SK-N-SH (cell line): ENCODE results near the gene HTT. TPM values are rescaled to one million over a fixed set of nuclear protein-coding genes. Genes with fewer than 3 reads are reported as not detected.
A peak's percentile ranks its signal among the peaks of the same experiment; 100 is the strongest.

ENCODE experiments used
- CTCF ChIA-PET: fragments of 300-600, 350-600 bp; formaldehyde crosslinking; extraction: SDS; loops from one replicate; lab custom pipeline; 2021; lab: Yijun Ruan, JAX
- POLR2A ChIA-PET: fragments of 350-600 bp; sonication (Branson Sonifier 250); formaldehyde crosslinking; extraction: SDS; loops from one replicate; lab custom pipeline; 2020; ENCODE audit warnings: antibody characterized with exemption, inconsistent platforms; lab: Yijun Ruan, JAX
- DNase-seq: peaks from one replicate; pipeline ENCODE4 v3.0.0; 2012
- H2AFZ ChIP-seq: fragments of 200-600 bp; sonication (generic); 2 replicates; pipeline ENCODE4 v1.8.1; 2016; ENCODE audit warnings: antibody characterized with exemption, mild to moderate bottlenecking, low read depth
- H3F3A ChIP-seq: fragments of 200-600 bp; sonication (generic); replicated peaks from 2 replicates; pipeline ENCODE3; 2016; ENCODE audit warnings: antibody characterized with exemption, mild to moderate bottlenecking; ENCODE audit not compliant: insufficient read depth
- H3K27ac ChIP-seq, 2 experiments: fragments of 200-500 bp in 1 of 2; fragments of 200-600 bp in 1 of 2; sonication (Bioruptor generic) in 1 of 2; sonication (generic), shearing (Covaris generic) in 1 of 2; 2 replicates each; pipeline versions ENCODE4 v1.5.1 to v1.6.1; 2014 to 2016; ENCODE audit warnings: low read depth in 2 of 2, inconsistent platforms in 1 of 2, low read length in 1 of 2, mild to moderate bottlenecking in 1 of 2, mixed read lengths in 1 of 2
- H3K27me3 ChIP-seq: fragments of 200-600 bp; sonication (generic), shearing (Covaris generic); 2 replicates; pipeline ENCODE4 v1.6.1; 2016; ENCODE audit warnings: mixed run types; ENCODE audit not compliant: insufficient read depth
- H3K36me3 ChIP-seq, 2 experiments: fragments of 200-500 bp in 1 of 2; fragments of 200-600 bp in 1 of 2; sonication (Bioruptor generic) in 1 of 2; sonication (generic) in 1 of 2; replicated peaks in 1 of 2; 2 replicates each; pipeline versions ENCODE3 to v1.5.1; 2014 to 2016; ENCODE audit warnings: low read length in 1 of 2, mild to moderate bottlenecking in 1 of 2; ENCODE audit not compliant: insufficient read depth in 2 of 2, control insufficient read depth in 1 of 2
- H3K4me1 ChIP-seq, 2 experiments: fragments of 200-500 bp in 1 of 2; fragments of 200-600 bp in 1 of 2; sonication (Bioruptor generic) in 1 of 2; sonication (generic), shearing (Covaris generic) in 1 of 2; 2 replicates each; pipeline versions ENCODE4 v1.5.1 to v1.6.1; 2014 to 2016; ENCODE audit warnings: low read depth in 1 of 2, low read length in 1 of 2, mixed run types in 1 of 2; ENCODE audit not compliant: insufficient read depth in 2 of 2, control insufficient read depth in 1 of 2
- H3K4me2 ChIP-seq: fragments of 200-600 bp; sonication (generic), shearing (Covaris generic); 2 replicates; pipeline ENCODE4 v1.6.1; 2017; ENCODE audit warnings: mixed run types
- H3K4me3 ChIP-seq, 2 experiments: fragments of 200-500 bp in 1 of 2; fragments of 200-600 bp in 1 of 2; sonication (Bioruptor generic) in 1 of 2; sonication (generic), shearing (Covaris generic) in 1 of 2; 2 replicates each; pipeline versions ENCODE4 v1.5.1 to v1.8.1; 2014 to 2016; ENCODE audit warnings: low read depth in 2 of 2, inconsistent platforms in 1 of 2, low read length in 1 of 2, mild to moderate bottlenecking in 1 of 2, mixed read lengths in 1 of 2, moderate library complexity in 1 of 2
- H3K79me2 ChIP-seq: fragments of 200-600 bp; sonication (generic); 2 replicates; pipeline ENCODE4 v1.8.1; 2017; ENCODE audit warnings: mild to moderate bottlenecking; ENCODE audit not compliant: insufficient read depth
- H3K9ac ChIP-seq: fragments of 200-600 bp; sonication (generic); 2 replicates; pipeline ENCODE4 v1.6.1; 2017; ENCODE audit warnings: mixed run types
- H3K9me2 ChIP-seq: fragments of 200-600 bp; sonication (generic); 2 replicates; pipeline ENCODE4 v1.6.1; 2017; ENCODE audit warnings: mixed run types
- H3K9me3 ChIP-seq: fragments of 200-600 bp; sonication (generic); 2 replicates; pipeline ENCODE4 v1.6.1; 2017; ENCODE audit warnings: mixed run types, mild to moderate bottlenecking, moderate library complexity
- H4K20me1 ChIP-seq: fragments of 200-600 bp; sonication (generic); 2 replicates; pipeline ENCODE4 v1.6.1; 2017; ENCODE audit warnings: mild to moderate bottlenecking, mixed run types; ENCODE audit not compliant: insufficient read depth
- CHD2 ChIP-seq: fragments of 150-350 bp; IDR thresholded peaks from 2 replicates; pipeline ENCODE4 v1.6.1; 2018; ENCODE audit warnings: low read length; ENCODE audit not compliant: partially characterized antibody
- EP300 ChIP-seq, 2 experiments: IDR thresholded peaks; 2 replicates each; pipeline versions ENCODE4 v1.4.0 to v1.6.1; 2012; ENCODE audit warnings: borderline replicate concordance in 1 of 2, low read depth in 1 of 2, low read length in 1 of 2
- FOSL2 ChIP-seq: IDR thresholded peaks from 2 replicates; pipeline ENCODE4 v1.4.0; 2012; ENCODE audit warnings: low read depth, mild to moderate bottlenecking, moderate library complexity, borderline replicate concordance
- GABPA ChIP-seq: IDR thresholded peaks from 2 replicates; pipeline ENCODE4 v1.4.0; 2012; ENCODE audit warnings: low read depth, mild to moderate bottlenecking
- MEF2A ChIP-seq: IDR thresholded peaks from 2 replicates; pipeline ENCODE4 v1.4.0; 2012; ENCODE audit warnings: low read depth, borderline replicate concordance
- RAD21 ChIP-seq: IDR thresholded peaks from 2 replicates; pipeline ENCODE4 v1.6.1; 2012; ENCODE audit warnings: mild to moderate bottlenecking, low read length
- RFX5 ChIP-seq: IDR thresholded peaks from 2 replicates; pipeline ENCODE4 v1.6.1; 2012; ENCODE audit warnings: mild to moderate bottlenecking, improper control_type of control experiment, low read length
- WGBS: methylation state at CpG from one replicate; pipeline ENCODE4 v1.1.6; 2017; ENCODE audit warnings: low lambda C conversion rate; 5-methylcytosine and 5-hydroxymethylcytosine counted together
- polyA plus RNA-seq, 3 experiments: library from polyadenylated mRNA; depleted of rRNA; stranded (reverse); fragments of >200 nt; gene quantifications; 2 replicates each; pipeline ENCODE4 v1.2.3, GENCODE V29; 2012
- TF ChIP-seq, protein P1 (sequence below): fragments of 200-600 bp; sonication (generic); IDR thresholded peaks from 2 replicates; pipeline ENCODE4 v1.6.1; 2017; ENCODE audit warnings: antibody characterized with exemption, mild to moderate bottlenecking, moderate library complexity
- TF ChIP-seq, protein P2 (sequence below): fragments of 150-350 bp; IDR thresholded peaks from 2 replicates; pipeline ENCODE4 v1.6.1; 2016; ENCODE audit warnings: mild to moderate bottlenecking, low read depth, low read length

The HTT gene
- polyA plus RNA-seq, 1 of the 3 experiments (the other 2 are of a cell fraction): 11.3 TPM

DNA sequence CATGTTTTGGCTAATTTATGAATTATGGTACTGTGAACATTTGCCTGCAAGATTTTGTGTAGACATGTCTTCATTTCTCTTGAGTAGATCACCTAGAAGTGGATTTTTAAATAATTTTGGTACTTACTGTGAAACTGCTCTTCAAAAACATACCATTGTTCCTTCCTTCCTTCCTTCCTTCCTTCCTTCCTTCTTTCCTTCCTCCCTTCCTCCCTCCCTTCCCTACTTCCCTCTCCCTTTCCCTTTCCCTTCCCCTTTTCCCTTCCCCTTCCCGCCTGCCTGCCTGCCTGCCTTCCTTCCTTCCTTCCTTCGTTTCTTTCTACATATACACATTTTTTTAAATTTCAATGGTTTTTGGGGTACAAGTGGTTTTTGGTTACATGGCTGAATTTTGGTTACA is 63.4 kb downstream of the HTT start (continued):
- no peak for TF ChIP-seq MEF2A
- TF ChIP-seq, protein P1, sequence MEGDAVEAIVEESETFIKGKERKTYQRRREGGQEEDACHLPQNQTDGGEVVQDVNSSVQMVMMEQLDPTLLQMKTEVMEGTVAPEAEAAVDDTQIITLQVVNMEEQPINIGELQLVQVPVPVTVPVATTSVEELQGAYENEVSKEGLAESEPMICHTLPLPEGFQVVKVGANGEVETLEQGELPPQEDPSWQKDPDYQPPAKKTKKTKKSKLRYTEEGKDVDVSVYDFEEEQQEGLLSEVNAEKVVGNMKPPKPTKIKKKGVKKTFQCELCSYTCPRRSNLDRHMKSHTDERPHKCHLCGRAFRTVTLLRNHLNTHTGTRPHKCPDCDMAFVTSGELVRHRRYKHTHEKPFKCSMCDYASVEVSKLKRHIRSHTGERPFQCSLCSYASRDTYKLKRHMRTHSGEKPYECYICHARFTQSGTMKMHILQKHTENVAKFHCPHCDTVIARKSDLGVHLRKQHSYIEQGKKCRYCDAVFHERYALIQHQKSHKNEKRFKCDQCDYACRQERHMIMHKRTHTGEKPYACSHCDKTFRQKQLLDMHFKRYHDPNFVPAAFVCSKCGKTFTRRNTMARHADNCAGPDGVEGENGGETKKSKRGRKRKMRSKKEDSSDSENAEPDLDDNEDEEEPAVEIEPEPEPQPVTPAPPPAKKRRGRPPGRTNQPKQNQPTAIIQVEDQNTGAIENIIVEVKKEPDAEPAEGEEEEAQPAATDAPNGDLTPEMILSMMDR: no peak
- no peak for TF ChIP-seq CHD2
- no peak for TF ChIP-seq EP300 (IDR thresholded peaks at IDR 0.05; ENCODE audit: borderline replicate concordance in 1 of 2, low read depth in 1 of 2, low read length in 1 of 2)
- TF ChIP-seq, protein P2, sequence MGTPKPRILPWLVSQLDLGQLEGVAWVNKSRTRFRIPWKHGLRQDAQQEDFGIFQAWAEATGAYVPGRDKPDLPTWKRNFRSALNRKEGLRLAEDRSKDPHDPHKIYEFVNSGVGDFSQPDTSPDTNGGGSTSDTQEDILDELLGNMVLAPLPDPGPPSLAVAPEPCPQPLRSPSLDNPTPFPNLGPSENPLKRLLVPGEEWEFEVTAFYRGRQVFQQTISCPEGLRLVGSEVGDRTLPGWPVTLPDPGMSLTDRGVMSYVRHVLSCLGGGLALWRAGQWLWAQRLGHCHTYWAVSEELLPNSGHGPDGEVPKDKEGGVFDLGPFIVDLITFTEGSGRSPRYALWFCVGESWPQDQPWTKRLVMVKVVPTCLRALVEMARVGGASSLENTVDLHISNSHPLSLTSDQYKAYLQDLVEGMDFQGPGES: no peak
- no peak for TF ChIP-seq GABPA
- TF ChIP-seq, all 33 proteins: peak for 0

DNA sequence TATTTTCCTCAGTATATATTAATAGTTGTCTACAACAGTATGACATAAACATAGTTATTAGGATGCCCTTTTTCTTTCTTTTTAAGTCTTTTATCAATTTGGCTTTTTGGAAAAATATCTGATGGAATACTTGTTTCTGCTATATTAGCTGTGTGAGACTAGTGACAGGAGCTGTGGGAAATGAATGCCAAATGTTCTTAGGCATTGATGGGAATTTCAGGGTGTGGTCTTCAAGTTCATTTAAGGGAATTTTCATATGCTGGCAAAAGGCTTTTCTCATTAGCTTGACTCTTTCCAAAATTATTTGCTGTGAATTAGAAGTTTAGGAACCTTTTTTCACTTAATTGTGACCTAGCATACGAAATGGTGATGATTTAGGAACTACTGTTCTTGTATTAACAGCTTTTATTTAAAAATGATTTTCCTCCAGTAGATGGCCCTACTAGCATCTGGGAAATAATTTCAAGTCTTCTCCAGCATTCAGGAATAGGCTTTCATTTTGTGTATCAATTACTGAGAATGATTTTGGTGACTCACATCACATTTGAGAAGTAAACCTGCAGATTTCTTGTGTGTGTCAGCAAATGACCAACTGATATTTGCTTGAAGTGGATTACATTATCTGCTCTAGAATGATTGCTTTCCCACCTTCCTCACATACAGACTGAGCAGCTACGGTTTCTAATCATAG is 70.9 kb downstream of the HTT start:
- Histone ChIP-seq H3K27ac (peak overlapping the region in 1 of 2 experiments; percentile 5; a peak in 1 of 4 replicates), H3K4me1 (no peaks in the 10 kb centered on the region), H3K9me3 (no peaks in the 10 kb centered on the region), H2AFZ (no peak overlapping the region), H3K4me3 (no peak overlapping the region), H3K27me3 (no peaks in the 10 kb centered on the region), H3K79me2 (no peaks in the 10 kb centered on the region), H3K9ac (no peak overlapping the region), H3K9me2 (no peaks in the 10 kb centered on the region), H3K4me2 (no peak overlapping the region), H4K20me1 (no peaks in the 10 kb centered on the region), H3K36me3 (peaks cover 61 to 78% of the 10 kb centered on the region in 2 experiments), H3F3A (peaks cover 5% of the 10 kb centered on the region)
- ChIA-PET POLR2A (no interaction called here), CTCF (interaction anchor here (0.6 to 1.8 kb wide), 10 partner anchors 10 to 336 kb away, joined by 3 to 14 read pairs (median 4); no protein-coding TSS in a partner anchor)
- TF ChIP-seq FOSL2 (no peak), RFX5 (no peak), RAD21 (peak; percentile 56)
- TF ChIP-seq, protein P1: peak; percentile 48
- TF ChIP-seq, all 33 proteins: peak for 2
- WGBS: 94% methylated on average over 2 of the region's 2 CpGs
- DNase-seq: no peak
